H1 (cell line): ENCODE data around the gene ATP6V1F. TPM values are rescaled to one million over a fixed set of nuclear protein-coding genes. Genes with fewer than 3 reads are reported as not detected.
A peak's percentile ranks its signal among the peaks of the same experiment; 100 is the strongest.

Experiments used
- ASH2L ChIP-seq: fragments of 200-600, 300-600 bp; sonication (generic); IDR thresholded peaks from one replicate; pipeline ENCODE4 v1.7.1; 2017; ENCODE audit warnings: low read length
- ATF2 ChIP-seq: IDR thresholded peaks from 2 replicates; pipeline ENCODE4 v1.6.1; 2012; ENCODE audit warnings: low read length, inconsistent platforms
- E2F6 ChIP-seq: IDR thresholded peaks from 2 replicates; pipeline ENCODE4 v1.6.1; 2012; ENCODE audit warnings: inconsistent platforms
- EP300 ChIP-seq, 2 experiments: IDR thresholded peaks; 1 replicate in 1 of 2; 2 replicates in 1 of 2; pipeline ENCODE4 v1.6.1; 2011 to 2012; ENCODE audit warnings: low read depth in 2 of 2, low read length in 2 of 2, mild to moderate bottlenecking in 2 of 2, borderline replicate concordance in 1 of 2, inconsistent platforms in 1 of 2, moderate library complexity in 1 of 2
- EZH2 ChIP-seq: fragments of 200-600 bp; sonication (generic); IDR thresholded peaks from 2 replicates; pipeline ENCODE4 v1.7.1; 2012; ENCODE audit warnings: low read depth, mild to moderate bottlenecking, moderate library complexity, low read length, inconsistent platforms; ENCODE audit not compliant: severe bottlenecking
- GABPA ChIP-seq: IDR thresholded peaks from 2 replicates; pipeline ENCODE4 v1.6.1; 2011; ENCODE audit warnings: mild to moderate bottlenecking, low read length, moderate library complexity, borderline replicate concordance; ENCODE audit not compliant: insufficient read depth
- HDAC2 ChIP-seq, 2 experiments: fragments of 300-600 bp in 1 of 2; sonication (generic) in 1 of 2; IDR thresholded peaks; 2 replicates each; pipeline ENCODE4 v1.6.1; 2011 to 2012; ENCODE audit warnings: low read depth in 2 of 2, low read length in 2 of 2, mild to moderate bottlenecking in 2 of 2, moderate library complexity in 2 of 2, borderline replicate concordance in 1 of 2, inconsistent platforms in 1 of 2
- JUN ChIP-seq: IDR thresholded peaks from 2 replicates; pipeline ENCODE4 v1.6.1; 2011; ENCODE audit warnings: low read depth, mild to moderate bottlenecking, improper control_type of control experiment, low read length
- KDM4A ChIP-seq: IDR thresholded peaks from one replicate; pipeline ENCODE4 v1.7.1; 2012; ENCODE audit warnings: low read depth, mild to moderate bottlenecking, moderate library complexity, low read length, inconsistent platforms; ENCODE audit not compliant: severe bottlenecking
- polyA plus RNA-seq, 7 experiments: library from polyadenylated mRNA; depleted of rRNA in 3 of 7; stranded (reverse) in 5 of 7; unstranded in 2 of 7; fragments of >200 nt in 5 of 7; fragments of 200-250 nt in 2 of 7; gene quantifications; 1 replicate in 5 of 7; 2 replicates in 1 of 7; 4 replicates in 1 of 7; pipeline versions ENCODE4 v1.2.1 to v1.2.3, GENCODE V29; 2011 to 2013; ENCODE audit warnings: missing spikeins in 2 of 7, mixed read lengths in 2 of 7
- total RNA-seq: library from RNA; stranded (reverse); fragmentation: NEBNext Ultra II Directional; extraction: Animal tissue kit (Norgen Biotek cat#: 25700); gene quantifications from 2 replicates; pipeline ENCODE4 v1.2.1, GENCODE V29; 2021
- TF ChIP-seq, protein P1 (sequence below): IDR thresholded peaks from 2 replicates; pipeline ENCODE4 v1.6.1; 2012; ENCODE audit warnings: inconsistent platforms

ATP6V1F gene
- total and polyA plus RNA-seq, 2 of the 8 experiments (the other 6 are each of a cell fraction or from before 2014, with no cell fraction given) = 104 to 318 TPM

GRCh38 chr7:128869138-128869943 is 6.7 kb downstream of the ATP6V1F start (continued):
- peak; percentile 34 for TF ChIP-seq EZH2
- no peak for TF ChIP-seq ATF2
- TF ChIP-seq JUN = no peak
- TF ChIP-seq HDAC2 (IDR thresholded peaks at IDR 0.05; ENCODE audit: borderline replicate concordance in 1 of 2, low read depth in 2 of 2, low read length in 2 of 2) = 0 out of 4 replicates have a peak, but pooled peaks of 1 of the 2 experiments have one; percentile 51
- peak; percentile 90 for TF ChIP-seq KDM4A
- TF ChIP-seq GABPA = no peak; the same call in 1 of the 2 replicates
- TF ChIP-seq EP300 (IDR thresholded peaks at IDR 0.05; ENCODE audit: borderline replicate concordance in 1 of 2, low read depth in 2 of 2, low read length in 2 of 2) = no peak
- TF ChIP-seq E2F6 = peak; percentile 50
- TF ChIP-seq ASH2L = peak; percentile 45
- TF ChIP-seq, protein P1, sequence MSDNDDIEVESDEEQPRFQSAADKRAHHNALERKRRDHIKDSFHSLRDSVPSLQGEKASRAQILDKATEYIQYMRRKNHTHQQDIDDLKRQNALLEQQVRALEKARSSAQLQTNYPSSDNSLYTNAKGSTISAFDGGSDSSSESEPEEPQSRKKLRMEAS = peak; percentile 61
